Osteocyte (in vitro differentiated cells): Measurements from ENCODE around the gene DLG2. TPM values are rescaled to one million over a fixed set of nuclear protein-coding genes. Genes with fewer than 3 reads are reported as not detected.

Experiments used
- DNase-seq: peaks from one replicate; pipeline ENCODE4 v3.0.0; 2021; ENCODE audit warnings: mixed read lengths; ENCODE audit not compliant: unreplicated experiment; ENCODE audit errors: extremely low spot score
- H3K27ac Mint-ChIP-seq: one replicate; pipeline ENCODE4 v1.8.0; 2021; ENCODE audit warnings: mild to moderate bottlenecking, mixed read lengths; ENCODE audit not compliant: unreplicated experiment
- H3K27me3 Mint-ChIP-seq: one replicate; pipeline ENCODE4 v1.8.0; 2021; ENCODE audit warnings: mixed read lengths; ENCODE audit not compliant: unreplicated experiment
- H3K36me3 Mint-ChIP-seq: one replicate; pipeline ENCODE4 v1.8.0; 2021; ENCODE audit warnings: mixed read lengths; ENCODE audit not compliant: unreplicated experiment
- H3K4me1 Mint-ChIP-seq: one replicate; pipeline ENCODE4 v1.8.0; 2021; ENCODE audit warnings: mixed read lengths; ENCODE audit not compliant: unreplicated experiment
- H3K4me3 Mint-ChIP-seq: one replicate; pipeline ENCODE4 v1.8.0; 2021; ENCODE audit warnings: mild to moderate bottlenecking, moderate library complexity, mixed read lengths; ENCODE audit not compliant: unreplicated experiment
- H3K9me3 Mint-ChIP-seq: one replicate; pipeline ENCODE4 v1.8.0; 2021; ENCODE audit warnings: mixed read lengths; ENCODE audit not compliant: unreplicated experiment
- CTCF ChIP-seq: fragments of 200-600 bp; sonication (generic); IDR thresholded peaks from 2 replicates; pipeline ENCODE4 v1.5.0; 2021; ENCODE audit warnings: antibody characterized with exemption, mild to moderate bottlenecking, moderate library complexity
- total RNA-seq: library from RNA; stranded (reverse); gene quantifications from 2 replicates; pipeline ENCODE4 v1.2.1, GENCODE V29; 2021

Gene DLG2
- total RNA-seq, 1 donor from 2014 or later: 2.1 TPM

GRCh38 chr11:84865791-84866535 lies 761.2 kb downstream of the DLG2 start:
- Mint-ChIP-seq H3K36me3 (no peaks in the 10 kb centered on the region), H3K4me3 (no peak overlapping the region), H3K27me3 (no peaks in the 10 kb centered on the region), H3K27ac (no peak overlapping the region), H3K4me1 (peaks cover 8% of the 10 kb centered on the region), H3K9me3 (no peaks in the 10 kb centered on the region)
- TF ChIP-seq CTCF: no peak
- DNase-seq: no peak

- Mint-ChIP-seq H3K36me3 (no peaks in the 10 kb centered on the region), H3K9me3 (no peaks in the 10 kb centered on the region), H3K27ac (no peak overlapping the region), H3K4me1 (peaks cover 8% of the 10 kb centered on the region), H3K4me3 (no peak overlapping the region), H3K27me3 (no peaks in the 10 kb centered on the region)
- TF ChIP-seq CTCF: no peak
- no peak for DNase-seq
Observed at GRCh38 chr11:84865257-84865656, 761.9 kb downstream of the DLG2 start.

- H3K27ac Mint-ChIP-seq: no peak overlapping the region
Observed at GRCh38 chr11:84857746-84858145, 769.4 kb downstream of the DLG2 start.

GRCh38 chr11:84855508-84856245 lies 771.5 kb downstream of the DLG2 start:
- Mint-ChIP-seq H3K4me1 (peaks cover 11% of the 10 kb centered on the region), H3K27me3 (no peaks in the 10 kb centered on the region), H3K36me3 (no peaks in the 10 kb centered on the region), H3K4me3 (no peak overlapping the region), H3K9me3 (no peaks in the 10 kb centered on the region), H3K27ac (no peak overlapping the region)
- no peak for DNase-seq
- no peak for TF ChIP-seq CTCF

More at GRCh38 chr11:84857746-84858145, 769.4 kb downstream of the DLG2 start:
- Mint-ChIP-seq H3K4me1 (peaks cover 11% of the 10 kb centered on the region), H3K9me3 (no peaks in the 10 kb centered on the region), H3K27me3 (no peaks in the 10 kb centered on the region), H3K36me3 (no peaks in the 10 kb centered on the region), H3K4me3 (no peak overlapping the region)
- no peak for TF ChIP-seq CTCF
- no peak for DNase-seq

- DNase-seq: no peak
- H3K27me3 Mint-ChIP-seq: no peaks in the 10 kb centered on the region
- H3K4me3 Mint-ChIP-seq: no peak overlapping the region
- H3K27ac Mint-ChIP-seq: no peak overlapping the region
- no peak for TF ChIP-seq CTCF
- peaks cover 11% of the 10 kb centered on the region for H3K4me1 Mint-ChIP-seq
- no peaks in the 10 kb centered on the region for H3K9me3 Mint-ChIP-seq
- H3K36me3 Mint-ChIP-seq: no peaks in the 10 kb centered on the region
Observed at GRCh38 chr11:84854498-84854880, 772.7 kb downstream of the DLG2 start.
